ENCODE data around the gene LCP2.
"Not testable (repeated sequence)": the region's sequence is repeated elsewhere in the genome, so short reads cannot be mapped to it uniquely, and the experiment has no call there.

Gene LCP2

GRCh38 chr5:170269579-170269978, 28.0 kb downstream of the LCP2 start:
- peak; percentile 97 for DNase-seq

- DNase-seq: peak; percentile 89
These were observed 28.7 kb downstream of the LCP2 start for GRCh38 chr5:170268884-170269283.

- no peak for DNase-seq
These were observed 29.4 kb downstream of the LCP2 start for GRCh38 chr5:170268153-170268689.

- peak; percentile 71 for DNase-seq
These were observed 30.0 kb downstream of the LCP2 start for GRCh38 chr5:170267431-170268152.

- no peak for DNase-seq
These were observed 30.8 kb downstream of the LCP2 start for GRCh38 chr5:170266570-170267381.

GRCh38 chr5:170265522-170265921, 32.1 kb downstream of the LCP2 start:
- DNase-seq: no peak

GRCh38 chr5:170263906-170264305, 33.7 kb downstream of the LCP2 start:
- DNase-seq: no peak

- no peak for DNase-seq
These were observed 35.2 kb downstream of the LCP2 start for GRCh38 chr5:170262061-170263045.

- DNase-seq: no peak
These were observed 36.0 kb downstream of the LCP2 start for GRCh38 chr5:170261528-170262043.

- no peak for DNase-seq
These were observed 40.2 kb downstream of the LCP2 start for GRCh38 chr5:170257370-170257769.

- no peak for DNase-seq
These were observed 41.0 kb downstream of the LCP2 start for GRCh38 chr5:170256571-170256970.

- no peak for DNase-seq
These were observed 43.5 kb downstream of the LCP2 start for GRCh38 chr5:170254056-170254455.

- no peak for DNase-seq
These were observed 44.7 kb downstream of the LCP2 start for GRCh38 chr5:170252720-170253350.

GRCh38 chr5:170252109-170252508, 45.5 kb downstream of the LCP2 start:
- DNase-seq: no peak

GRCh38 chr5:170251462-170251861, 46.1 kb downstream of the LCP2 start:
- no peak for DNase-seq

- DNase-seq: no peak
These were observed 46.7 kb downstream of the LCP2 start for GRCh38 chr5:170250810-170251317.

GRCh38 chr5:170249355-170249754, 48.2 kb downstream of the LCP2 start:
- peak; percentile 60 for DNase-seq

- not testable (repeated sequence) for DNase-seq
These were observed 48.7 kb downstream of the LCP2 start for GRCh38 chr5:170248931-170249227.

GRCh38 chr5:170248172-170248930, 49.2 kb downstream of the LCP2 start:
- peak; percentile 46 for DNase-seq

GRCh38 chr5:170247363-170247762, 50.2 kb downstream of the LCP2 start:
- no peak for DNase-seq
